Measurements from ENCODE around the gene CD99L2.

The CD99L2 gene

DNA sequence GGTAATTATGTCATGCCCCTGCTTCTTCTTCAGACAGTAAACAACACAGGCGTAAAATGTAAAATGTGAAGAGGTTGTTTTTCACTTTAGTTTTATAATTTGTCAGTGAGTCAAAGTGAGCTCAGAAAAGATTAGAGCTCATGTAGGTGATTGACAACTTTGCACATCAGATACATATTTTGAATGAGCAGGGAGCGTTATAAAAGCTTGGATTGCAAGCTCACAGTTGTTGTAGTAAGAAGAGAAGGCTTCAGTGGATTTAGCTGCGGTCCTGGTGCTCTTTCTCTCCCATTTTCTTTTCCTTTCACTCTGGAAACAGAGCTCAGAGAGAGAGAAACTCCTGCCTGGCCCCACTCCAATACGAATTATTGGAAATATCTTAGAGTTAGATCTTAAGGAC, 178.8 kb downstream of the CD99L2 start:
- FAIRE-seq (no peak), DNase-seq (ENCODE audit: extremely low spot score, insufficient read length, low read depth) (no peak)

All from GM18507 (cell line).